Spleen (tissue), 7 donors: ENCODE results near the gene PEPD.

Experiments
- POLR2AphosphoS5 ChIP-seq, 3 donors: sonication (generic); formaldehyde crosslinking; IDR thresholded peaks; one replicate each; pipeline ENCODE4 v1.5.1; 2017; ENCODE audit warnings: antibody characterized with exemption in 3 of 3
- TF ChIP-seq, protein P1 (sequence below), 11 experiments: fragments of 200-600 bp in 7 of 11; fragments of 450-650 bp in 4 of 11; sonication (generic) in 4 of 11; IDR thresholded peaks in 8 of 11; conservative IDR thresholded peaks in 3 of 11; 1 replicate in 7 of 11; 2 replicates in 4 of 11; pipeline versions ENCODE4 v1.4.0 to v1.8.0; 2016 to 2021; ENCODE audit warnings: antibody characterized with exemption in 11 of 11, inconsistent platforms in 4 of 11, mild to moderate bottlenecking in 1 of 11
- donor health status: DM: no; HTN: no; CAD: no; lungs with moderate emphysema.
- donor health status: DM: no; HTN: no; CAD: no.
- donor health status: DM: no; HTN: no; CAD: no.

DNA sequence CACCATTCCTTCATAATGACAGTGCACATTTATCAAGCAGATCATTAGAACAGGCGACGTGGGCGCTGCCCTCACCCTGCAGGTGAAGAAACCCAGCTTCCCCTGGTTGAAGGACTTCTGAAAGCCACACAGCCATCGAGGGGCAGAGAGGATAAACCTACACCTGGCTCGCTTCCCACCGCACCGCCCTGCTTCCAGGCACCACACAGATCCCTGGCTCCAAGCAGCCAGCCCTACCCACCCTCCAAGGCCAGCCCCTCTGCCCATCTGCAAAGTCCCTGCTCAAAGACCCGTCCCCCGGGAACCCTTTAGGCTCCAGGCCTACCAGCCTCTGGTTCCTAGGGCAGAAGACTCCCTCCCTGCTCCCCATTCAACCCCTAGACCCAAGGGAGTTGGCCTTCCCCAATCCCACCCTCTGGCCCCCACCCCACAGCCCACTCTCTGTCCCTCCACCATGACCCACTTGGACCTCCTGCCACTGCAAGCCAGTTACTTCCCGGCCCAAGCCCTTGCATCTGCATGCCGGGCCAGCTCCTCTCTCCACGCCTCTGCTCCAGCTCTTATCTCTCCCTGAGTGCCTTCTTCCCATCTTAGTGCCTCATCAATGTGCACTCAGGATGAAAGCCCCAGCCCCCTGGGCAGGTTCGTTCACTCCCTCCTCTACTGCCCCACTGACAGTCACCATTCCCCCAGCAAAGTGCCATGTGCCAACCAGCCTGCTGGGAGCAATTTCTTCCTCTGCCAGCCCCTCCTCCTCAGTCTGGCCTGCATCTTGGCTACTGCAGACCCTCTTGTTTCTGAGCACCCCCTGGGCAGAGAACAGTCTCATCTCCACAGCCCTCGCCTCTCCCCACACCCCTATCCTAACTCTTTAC, 28.0 kb downstream of the PEPD start:
- TF ChIP-seq, protein P1, sequence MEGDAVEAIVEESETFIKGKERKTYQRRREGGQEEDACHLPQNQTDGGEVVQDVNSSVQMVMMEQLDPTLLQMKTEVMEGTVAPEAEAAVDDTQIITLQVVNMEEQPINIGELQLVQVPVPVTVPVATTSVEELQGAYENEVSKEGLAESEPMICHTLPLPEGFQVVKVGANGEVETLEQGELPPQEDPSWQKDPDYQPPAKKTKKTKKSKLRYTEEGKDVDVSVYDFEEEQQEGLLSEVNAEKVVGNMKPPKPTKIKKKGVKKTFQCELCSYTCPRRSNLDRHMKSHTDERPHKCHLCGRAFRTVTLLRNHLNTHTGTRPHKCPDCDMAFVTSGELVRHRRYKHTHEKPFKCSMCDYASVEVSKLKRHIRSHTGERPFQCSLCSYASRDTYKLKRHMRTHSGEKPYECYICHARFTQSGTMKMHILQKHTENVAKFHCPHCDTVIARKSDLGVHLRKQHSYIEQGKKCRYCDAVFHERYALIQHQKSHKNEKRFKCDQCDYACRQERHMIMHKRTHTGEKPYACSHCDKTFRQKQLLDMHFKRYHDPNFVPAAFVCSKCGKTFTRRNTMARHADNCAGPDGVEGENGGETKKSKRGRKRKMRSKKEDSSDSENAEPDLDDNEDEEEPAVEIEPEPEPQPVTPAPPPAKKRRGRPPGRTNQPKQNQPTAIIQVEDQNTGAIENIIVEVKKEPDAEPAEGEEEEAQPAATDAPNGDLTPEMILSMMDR (IDR thresholded peaks at IDR 0.05 in 8 of 11, conservative IDR thresholded peaks at IDR 0.05 in 3 of 11): no peak
- TF ChIP-seq POLR2AphosphoS5 (IDR thresholded peaks at IDR 0.05): no peak
